GM23338 (cell line): ENCODE measurements around the gene SORCS2. TPM values are rescaled to one million over a fixed set of nuclear protein-coding genes. Genes with fewer than 3 reads are reported as not detected.

ENCODE experiments used
- ATAC-seq: fragments of 200-7000 bp; cut with Tn5 transposase; 3 replicates; pipeline ENCODE4 v1.9.1; 2020
- DNase-seq: peaks from one replicate; pipeline ENCODE4 v3.0.0-alpha.2; 2015; ENCODE audit warnings: low spot score
- H2AFZ ChIP-seq: fragments of 200-600 bp; sonication (generic); 2 replicates; pipeline ENCODE4 v1.8.0; 2016; ENCODE audit warnings: antibody characterized with exemption, mild to moderate bottlenecking, moderate library complexity
- H3F3A ChIP-seq: fragments of 200-600 bp; sonication (generic); replicated peaks from 2 replicates; pipeline ENCODE4 v1.8.0; 2017; ENCODE audit warnings: antibody characterized with exemption, mixed run types, low read depth
- H3K27ac ChIP-seq: fragments of 200-600 bp; sonication (generic); 2 replicates; pipeline ENCODE4 v1.6.1; 2016; ENCODE audit warnings: low read depth
- H3K27me3 ChIP-seq: fragments of 200-600 bp; sonication (generic); 2 replicates; pipeline ENCODE4 v1.8.0; 2016; ENCODE audit warnings: mild to moderate bottlenecking, mixed run types, moderate library complexity; ENCODE audit not compliant: insufficient read depth
- H3K36me3 ChIP-seq: fragments of 200-600 bp; sonication (generic); 2 replicates; pipeline ENCODE4 v1.8.0; 2016; ENCODE audit warnings: mild to moderate bottlenecking; ENCODE audit not compliant: insufficient read depth
- H3K4me1 ChIP-seq: fragments of 200-600 bp; sonication (generic); 2 replicates; pipeline ENCODE4 v1.8.0; 2016; ENCODE audit warnings: mild to moderate bottlenecking, moderate library complexity; ENCODE audit not compliant: insufficient read depth
- H3K4me2 ChIP-seq: fragments of 200-600 bp; sonication (generic); 2 replicates; pipeline ENCODE4 v1.7.1; 2017; ENCODE audit warnings: mixed run types
- H3K4me3 ChIP-seq: fragments of 200-600 bp; sonication (generic); 2 replicates; pipeline ENCODE4 v1.6.1; 2016; ENCODE audit warnings: mixed run types
- H3K79me2 ChIP-seq: fragments of 200-600 bp; sonication (generic); replicated peaks from 2 replicates; pipeline ENCODE4 v1.8.0; 2017; ENCODE audit warnings: mild to moderate bottlenecking; ENCODE audit not compliant: insufficient read depth
- H3K9me2 ChIP-seq: fragments of 200-600 bp; sonication (generic); 2 replicates; pipeline ENCODE4 v1.8.0; 2017; ENCODE audit not compliant: insufficient read depth
- H4K20me1 ChIP-seq: fragments of 200-600 bp; sonication (generic); replicated peaks from 2 replicates; pipeline ENCODE4 v1.8.0; 2017; ENCODE audit warnings: mild to moderate bottlenecking; ENCODE audit not compliant: insufficient read depth
- H3K27ac Mint-ChIP-seq: 2 replicates; pipeline ENCODE4 v1.8.0; 2020; ENCODE audit warnings: inconsistent platforms, mild to moderate bottlenecking, moderate library complexity, mixed read lengths
- H3K27me3 Mint-ChIP-seq: 3 replicates; pipeline ENCODE4 v1.8.0; 2022; ENCODE audit warnings: low read depth, mild to moderate bottlenecking, moderate library complexity, mixed read lengths, inconsistent platforms; ENCODE audit not compliant: insufficient read depth, poor library complexity
- H3K36me3 Mint-ChIP-seq: 3 replicates; pipeline ENCODE4 v1.8.0; 2021; ENCODE audit warnings: low read depth, mild to moderate bottlenecking, inconsistent platforms, moderate library complexity, mixed read lengths
- H3K4me1 Mint-ChIP-seq: 3 replicates; pipeline ENCODE4 v1.8.0; 2020; ENCODE audit warnings: mild to moderate bottlenecking, inconsistent platforms, mixed read lengths
- H3K4me3 Mint-ChIP-seq: 3 replicates; pipeline ENCODE4 v1.8.0; 2021; ENCODE audit warnings: moderate library complexity, mild to moderate bottlenecking, inconsistent platforms, mixed read lengths
- H3K9me3 Mint-ChIP-seq: 3 replicates; pipeline ENCODE4 v1.8.0; 2020; ENCODE audit warnings: moderate library complexity, mild to moderate bottlenecking, inconsistent platforms, mixed read lengths
- CREB1 ChIP-seq: fragments of 250-450 bp; sonication (Bioruptor Pico); IDR thresholded peaks from 2 replicates; pipeline ENCODE4 v1.5.0; 2020; ENCODE audit warnings: low read depth, mild to moderate bottlenecking, moderate library complexity
- CTCF ChIP-seq, 2 experiments: fragments of 200-600 bp in 1 of 2; sonication (generic) in 1 of 2; conservative IDR thresholded peaks; 2 replicates each; pipeline versions ENCODE4 v1.5.1 to v1.6.1; 2016 to 2017; ENCODE audit warnings: antibody characterized with exemption in 2 of 2, low read depth in 2 of 2, mild to moderate bottlenecking in 2 of 2, moderate library complexity in 1 of 2
- ETS1 ChIP-seq: IDR thresholded peaks from 2 replicates; pipeline ENCODE4 v1.6.1; 2016; ENCODE audit warnings: antibody characterized with exemption
- EZH2 ChIP-seq: fragments of 200-600 bp; sonication (generic); IDR thresholded peaks from one replicate; pipeline ENCODE4 v1.8.0; 2017; ENCODE audit warnings: antibody characterized with exemption, mild to moderate bottlenecking, low read depth; ENCODE audit not compliant: unreplicated experiment
- EZH2phosphoT487 ChIP-seq: fragments of 200-600 bp; sonication (generic); IDR thresholded peaks from one replicate; pipeline ENCODE4 v1.8.1; 2018; ENCODE audit warnings: antibody characterized with exemption; ENCODE audit not compliant: unreplicated experiment
- JUNB ChIP-seq: IDR thresholded peaks from one replicate; pipeline ENCODE4 v1.6.1; 2016; ENCODE audit warnings: antibody characterized with exemption; ENCODE audit not compliant: unreplicated experiment
- NANOG ChIP-seq: IDR thresholded peaks from 2 replicates; pipeline ENCODE4 v1.6.1; 2016; ENCODE audit warnings: antibody characterized with exemption, borderline replicate concordance
- POLR2AphosphoS5 ChIP-seq: IDR thresholded peaks from 2 replicates; pipeline ENCODE4 v1.6.1; 2016; ENCODE audit warnings: antibody characterized with exemption, low read depth
- REST ChIP-seq: IDR thresholded peaks from one replicate; pipeline ENCODE4 v1.6.1; 2018; ENCODE audit warnings: antibody characterized with exemption; ENCODE audit not compliant: unreplicated experiment
- STAT1 ChIP-seq: IDR thresholded peaks from one replicate; pipeline ENCODE4 v1.6.1; 2016; ENCODE audit warnings: antibody characterized with exemption; ENCODE audit not compliant: unreplicated experiment
- ZNF114 ChIP-seq: fragments of 250-450 bp; sonication (Bioruptor Pico); IDR thresholded peaks from 2 replicates; pipeline ENCODE4 v1.5.0; 2020; ENCODE audit warnings: mild to moderate bottlenecking, moderate library complexity
- ZNF331 ChIP-seq: fragments of 250-450 bp; sonication (Bioruptor Pico); IDR thresholded peaks from 2 replicates; pipeline ENCODE4 v1.5.0; 2020; ENCODE audit warnings: low read depth, mild to moderate bottlenecking, moderate library complexity
- ZNF462 ChIP-seq: fragments of 250-450 bp; sonication (Bioruptor Pico); IDR thresholded peaks from 2 replicates; pipeline ENCODE4 v1.5.0; 2020; ENCODE audit warnings: mild to moderate bottlenecking, moderate library complexity
- polyA plus RNA-seq: library from polyadenylated mRNA; unstranded; fragments of >200 nt; fragmentation: Nextera tagmentation; extraction: Ambion mirVana; gene quantifications from 2 replicates; pipeline ENCODE4 v1.2.1, GENCODE V29; 2016
- total RNA-seq: library from RNA; depleted of rRNA; stranded (reverse); fragments of >200 nt; shearing (Covaris generic); gene quantifications from 2 replicates; pipeline ENCODE4 v1.2.3, GENCODE V29; 2014

The SORCS2 gene
- total and polyA plus RNA-seq, 2 experiments from 2014 or later = 0.47 to 2.4 TPM

GRCh38 chr4:7197910-7198309, 5.6 kb downstream of the SORCS2 start:
- peaks cover 4% of the 10 kb centered on the region; the same call in 1 of the 2 replicates for H3F3A ChIP-seq
- H2AFZ ChIP-seq = no peak overlapping the region
- ATAC-seq (no peak), DNase-seq (no peak)
- no peak overlapping the region for H3K27ac ChIP-seq
- no peaks in the 10 kb centered on the region; the same call in 1 of the 2 replicates for H4K20me1 ChIP-seq
- peaks cover 29% of the 10 kb centered on the region for H3K4me1 ChIP-seq
- peaks cover 15% of the 10 kb centered on the region for H3K27me3 ChIP-seq
- Mint-ChIP-seq H3K4me3 (no peak overlapping the region), H3K9me3 (no peaks in the 10 kb centered on the region), H3K27ac (no peak overlapping the region), H3K27me3 (peaks cover 41% of the 10 kb centered on the region), H3K4me1 (peaks cover 53% of the 10 kb centered on the region), H3K36me3 (no peaks in the 10 kb centered on the region)
- H3K36me3 ChIP-seq = no peaks in the 10 kb centered on the region
- H3K4me3 ChIP-seq = no peak overlapping the region
- TF ChIP-seq STAT1 = no peak
- no peak for TF ChIP-seq CREB1 (CRISPR knock-in tag)
- TF ChIP-seq EZH2phosphoT487 = no peak
- TF ChIP-seq POLR2AphosphoS5 = no peak
- no peak for TF ChIP-seq EZH2
- no peak for TF ChIP-seq ZNF462 (CRISPR knock-in tag)
- TF ChIP-seq ZNF331 (CRISPR knock-in tag) = no peak
- TF ChIP-seq ZNF114 (CRISPR knock-in tag) = no peak
- TF ChIP-seq NANOG = no peak
- TF ChIP-seq ETS1 = no peak
- no peak for TF ChIP-seq CTCF (conservative IDR thresholded peaks at IDR 0.05; ENCODE audit: low read depth in 2 of 2)
- TF ChIP-seq JUNB = no peak
- no peak for TF ChIP-seq REST
- H3K4me2 ChIP-seq = no peak overlapping the region
- no peaks in the 10 kb centered on the region for H3K9me2 ChIP-seq
- H3K79me2 ChIP-seq = no peaks in the 10 kb centered on the region
